COR-L47 (cell line): ENCODE data around the gene CD34.

Source experiments
- DNase-seq: peaks from one replicate; lab custom pipeline; 2025; lab: John Stamatoyannopoulos, UW

The CD34 gene

GRCh38 chr1:207873055-207873890, 37.7 kb downstream of the CD34 start:
- no peak for DNase-seq

GRCh38 chr1:207872621-207873020, 38.3 kb downstream of the CD34 start:
- no peak for DNase-seq

DNA sequence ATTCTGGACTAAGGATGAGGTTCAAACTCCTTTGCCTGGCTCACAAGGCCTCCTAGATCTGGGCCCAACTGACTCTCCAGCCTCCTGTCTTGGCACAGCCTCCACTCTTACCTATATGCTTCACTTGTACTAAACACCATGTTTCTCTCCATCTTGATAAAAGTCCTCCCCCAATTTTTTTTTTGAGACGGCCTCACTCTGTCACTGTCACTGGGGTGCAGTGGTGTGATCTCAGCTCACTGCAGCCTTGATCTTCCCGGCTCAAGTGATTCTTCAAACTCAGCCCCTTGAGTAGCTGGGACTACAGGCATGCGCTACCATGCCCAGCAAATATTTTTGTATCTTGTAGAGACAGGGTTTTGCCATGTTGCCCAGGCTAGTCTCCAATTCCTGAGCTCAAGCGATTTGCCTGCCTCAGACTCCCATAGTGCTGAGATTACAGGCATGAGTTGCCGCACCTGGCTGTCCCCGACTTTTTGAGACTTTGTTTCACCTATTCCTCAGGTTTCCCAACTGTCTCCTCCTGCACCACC, 39.7 kb downstream of the CD34 start:
- no peak for DNase-seq

DNA sequence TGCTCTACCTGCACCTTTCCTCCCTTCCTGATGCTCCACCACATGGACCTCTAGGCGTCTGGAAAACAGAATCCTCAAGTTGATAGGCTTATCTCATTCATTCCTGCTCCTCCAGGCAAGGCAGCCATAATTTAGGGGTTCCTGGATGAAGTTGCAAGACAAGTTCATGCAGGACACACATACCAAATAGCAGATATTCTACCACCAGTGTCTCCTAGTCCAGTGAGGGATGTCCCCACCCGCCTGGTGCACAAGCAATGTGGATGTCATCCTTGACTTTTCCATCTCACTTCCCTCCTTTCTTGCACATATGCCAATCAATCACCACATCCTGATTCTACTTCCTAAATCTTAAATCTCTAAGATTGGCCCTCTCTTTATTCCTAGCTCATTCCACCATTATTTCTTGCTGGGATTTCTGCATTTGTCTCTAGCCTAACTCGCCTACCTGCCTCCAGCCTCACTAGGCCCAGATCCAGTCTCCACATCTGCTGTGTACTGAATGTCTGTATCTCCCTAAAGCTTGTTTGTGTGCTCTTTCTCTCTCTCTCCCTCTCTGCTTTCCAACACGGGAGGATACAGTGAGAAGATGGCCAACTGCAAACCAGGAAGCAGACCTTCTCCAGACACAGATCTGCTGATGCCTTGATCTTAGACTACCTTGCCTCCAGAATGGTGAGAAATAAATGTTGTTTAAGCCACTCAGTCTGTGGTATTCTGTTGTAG, 40.5 kb downstream of the CD34 start:
- DNase-seq: no peak

- no peak for DNase-seq
Measured at GRCh38 chr1:207869859-207870258, 41.1 kb downstream of the CD34 start.

DNA sequence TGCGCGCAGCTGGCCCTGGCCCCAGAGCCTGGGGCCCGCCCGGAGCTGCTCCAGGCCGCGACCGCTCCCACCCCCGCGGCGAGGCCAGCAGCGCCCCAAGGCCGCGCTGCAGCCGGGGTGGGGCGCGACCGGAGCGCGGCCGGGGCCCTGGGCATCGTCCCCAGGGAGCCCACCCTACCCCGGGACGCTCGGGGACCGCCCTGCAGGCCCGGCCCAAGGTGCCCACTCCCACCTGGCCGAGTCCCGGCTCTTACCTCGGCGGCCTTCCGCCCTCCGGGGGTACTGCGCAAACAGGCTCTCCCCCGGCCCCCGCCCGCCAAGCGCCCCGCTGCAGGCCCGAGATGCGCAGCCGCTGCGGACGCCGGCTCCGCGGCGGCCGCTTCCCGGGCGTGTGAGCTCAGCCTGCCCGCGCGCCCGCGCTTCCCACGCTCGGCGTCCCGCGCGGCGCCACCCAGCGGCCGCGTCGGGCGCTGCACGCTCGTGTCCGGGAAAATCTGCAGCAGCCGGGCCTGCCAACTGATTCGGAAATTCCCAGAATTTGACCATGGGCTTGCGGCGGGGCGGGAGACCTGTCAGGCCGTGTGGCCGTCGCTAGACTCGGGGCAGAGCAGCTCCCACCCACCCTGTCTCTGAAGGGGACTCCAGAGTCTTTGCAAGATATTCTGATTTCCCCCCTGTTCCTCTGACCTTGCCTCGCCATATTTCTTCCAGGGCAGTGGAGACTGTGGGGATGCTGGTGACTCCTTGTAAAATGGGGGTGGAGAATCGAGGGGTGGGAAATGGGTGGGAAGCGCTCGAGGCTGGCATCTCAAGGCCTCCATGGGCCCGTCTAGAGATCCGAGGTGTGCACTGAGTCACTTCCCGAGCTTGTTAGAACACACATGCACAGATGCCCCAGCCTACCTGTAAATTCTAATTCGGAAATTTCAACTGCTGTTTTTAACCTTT, 41.9 kb downstream of the CD34 start:
- peak; percentile 63 for DNase-seq

DNA sequence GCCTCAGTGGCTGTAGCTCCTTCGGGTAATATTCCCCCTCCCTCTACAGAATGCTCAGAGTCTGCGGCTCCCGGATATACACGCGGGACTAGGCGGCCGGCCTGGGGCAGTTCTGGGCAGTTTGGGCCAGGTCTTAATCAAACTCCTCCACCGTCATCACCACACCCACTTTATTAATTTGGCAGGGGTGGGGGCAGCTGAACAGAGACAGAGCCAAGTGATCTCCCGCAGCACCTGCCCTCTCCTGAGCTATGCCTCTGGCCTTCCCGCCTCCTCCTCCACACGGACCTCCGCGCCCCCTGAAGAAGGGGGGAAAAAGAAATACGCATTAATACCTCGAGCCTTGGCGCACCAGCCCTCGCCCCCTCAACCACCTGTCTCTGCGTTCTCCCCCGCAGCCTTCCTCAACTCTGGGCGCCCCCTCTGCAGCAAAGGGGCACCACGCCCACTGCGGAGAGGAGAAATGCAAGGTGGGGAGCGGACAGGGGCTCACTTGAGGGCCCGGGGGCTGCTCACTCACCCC, 42.6 kb downstream of the CD34 start:
- no peak for DNase-seq

DNA sequence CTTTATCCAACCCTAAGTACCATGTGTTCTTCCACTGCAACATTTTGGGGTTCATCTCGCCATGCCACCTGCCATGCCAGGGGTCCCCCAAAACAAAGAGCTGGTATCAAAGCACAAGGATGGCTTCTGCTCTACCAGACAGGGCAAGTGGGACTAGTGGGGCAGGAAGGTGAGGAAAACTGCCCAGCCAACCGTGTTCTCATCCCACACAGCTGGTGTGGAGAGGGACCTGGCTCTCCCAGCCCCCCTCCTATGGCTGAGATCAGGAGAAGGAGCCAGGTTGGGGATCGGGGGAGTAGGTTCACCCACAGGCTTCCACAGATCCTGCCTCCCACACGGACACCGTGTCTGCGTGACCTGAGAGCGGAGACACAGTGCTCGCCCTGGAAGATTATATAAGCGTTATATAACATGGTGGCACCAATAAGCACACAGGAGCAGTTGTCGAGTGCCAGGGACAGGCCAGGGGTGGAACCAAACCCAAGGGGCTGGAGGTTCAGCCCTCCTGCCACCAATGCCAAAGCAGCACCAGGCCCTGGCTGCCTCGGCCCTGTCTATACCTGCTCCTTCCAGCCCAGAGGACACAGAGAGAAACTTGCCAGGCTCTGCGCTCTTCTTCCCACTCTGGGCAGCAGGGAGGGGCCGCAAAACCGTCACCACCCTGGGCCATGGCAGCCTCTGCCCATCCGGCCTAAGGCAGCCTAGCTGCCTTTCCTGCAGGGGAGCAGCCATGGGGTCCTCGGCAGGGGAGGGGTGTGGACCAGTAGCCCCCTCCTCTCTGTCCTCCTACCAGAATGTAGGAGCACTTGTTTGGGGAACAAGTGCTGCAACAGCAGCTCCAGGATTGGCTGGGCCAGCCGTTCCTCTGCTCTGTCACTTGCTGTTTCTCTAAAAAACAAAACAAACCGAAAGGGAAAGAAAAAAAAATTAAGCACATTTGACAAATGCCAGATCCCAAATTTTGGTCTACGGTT, 43.5 kb downstream of the CD34 start:
- DNase-seq: no peak

GRCh38 chr1:207866471-207867135, 44.3 kb downstream of the CD34 start:
- DNase-seq: no peak

DNA sequence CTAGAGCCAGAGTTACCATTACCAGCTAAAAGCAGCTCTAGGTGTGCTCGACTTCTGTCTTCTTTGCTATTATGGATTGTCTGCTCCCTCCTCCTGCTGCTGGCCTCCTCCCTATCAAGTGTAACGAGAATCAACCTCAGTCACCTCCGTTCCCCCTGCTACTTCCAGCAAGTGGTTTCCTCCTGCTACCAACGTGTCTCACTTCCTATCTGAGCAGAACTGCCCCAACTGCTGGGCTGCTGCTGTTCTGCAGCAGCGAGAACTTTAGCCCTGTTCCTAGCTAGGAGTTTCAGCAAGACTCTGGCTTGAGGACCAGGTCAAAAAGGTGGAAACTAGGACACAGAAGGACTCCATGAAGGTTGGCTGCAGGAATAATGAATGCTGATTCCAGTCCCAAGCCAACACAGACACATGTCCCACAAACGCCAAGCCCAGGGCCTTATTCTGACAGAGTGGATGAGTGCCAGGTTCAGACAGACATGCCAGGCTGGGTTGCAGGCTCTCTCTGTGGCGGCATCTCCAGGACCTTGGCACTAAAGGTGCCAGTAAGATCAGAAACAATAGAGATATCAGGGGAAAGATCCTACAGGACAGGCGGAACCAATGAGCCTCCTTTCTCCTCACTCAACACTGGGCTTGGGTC, 46.9 kb downstream of the CD34 start:
- DNase-seq: no peak

DNA sequence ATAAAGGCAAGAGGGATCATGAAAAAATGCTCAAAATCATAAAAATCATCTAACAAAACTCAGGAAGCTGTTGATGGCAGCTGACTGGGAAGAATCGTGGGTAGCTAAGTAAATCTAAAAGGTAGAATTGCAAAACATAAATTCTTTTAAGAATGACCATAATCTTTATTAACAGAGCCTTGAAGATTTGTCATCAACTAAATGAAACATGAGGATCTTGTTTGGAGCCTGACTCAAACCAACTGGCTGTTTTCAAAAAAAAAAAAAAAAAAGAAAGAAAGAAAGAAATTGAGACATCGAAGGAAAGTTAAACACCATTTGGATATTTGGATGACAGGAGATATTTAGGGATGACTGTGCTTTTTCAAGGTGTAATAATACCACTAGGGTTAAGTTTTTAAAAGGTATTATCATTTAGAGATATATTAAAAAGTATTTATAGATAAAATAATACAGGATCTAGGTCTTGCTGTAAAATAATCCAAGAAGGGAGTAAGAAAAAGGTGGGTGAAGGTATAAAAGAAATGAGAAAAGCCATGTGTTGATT, 48.6 kb downstream of the CD34 start:
- DNase-seq: no peak

- DNase-seq: no peak
Measured at GRCh38 chr1:207861442-207862177, 49.3 kb downstream of the CD34 start.

GRCh38 chr1:207860531-207860930, 50.4 kb downstream of the CD34 start:
- DNase-seq: no peak

DNA sequence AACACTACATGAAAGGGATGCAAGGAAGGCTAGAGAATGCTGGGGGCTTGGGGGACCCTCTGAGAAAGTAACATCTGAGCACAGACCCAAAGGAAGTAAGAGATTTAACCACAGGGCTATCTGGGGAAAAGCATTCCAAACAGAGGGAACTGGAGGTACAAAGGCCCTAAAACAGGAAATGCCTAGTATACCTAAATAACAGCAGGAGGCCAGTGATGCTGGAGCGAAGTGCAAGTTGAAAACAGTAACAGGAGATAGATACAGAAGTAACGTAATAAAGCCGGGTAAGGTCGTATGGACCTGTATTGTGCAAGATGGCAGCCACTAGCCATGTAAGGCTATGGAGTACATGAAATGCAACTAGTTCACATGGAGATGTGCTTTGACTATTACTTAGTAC, 52.1 kb downstream of the CD34 start:
- no peak for DNase-seq

GRCh38 chr1:207858281-207858680, 52.6 kb downstream of the CD34 start:
- DNase-seq: no peak

DNA sequence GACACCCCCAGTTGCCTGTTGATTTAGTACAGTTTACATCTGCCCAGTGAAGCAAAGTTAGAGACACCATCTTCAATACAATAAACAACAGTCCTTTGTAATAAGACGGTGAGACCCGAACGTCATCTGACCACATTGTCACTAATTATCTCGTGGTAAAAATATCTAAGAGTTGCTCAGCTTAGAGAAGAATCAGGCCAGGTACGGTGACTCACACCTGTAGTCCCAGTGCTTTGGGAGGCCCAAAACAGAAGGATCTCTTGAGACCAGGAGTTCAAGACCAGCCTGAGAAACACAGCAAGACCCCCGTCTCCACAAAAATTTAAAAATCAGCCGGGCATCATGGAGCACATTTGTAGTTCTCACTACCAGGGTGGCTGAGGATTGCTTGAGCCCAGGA, 53.5 kb downstream of the CD34 start:
- DNase-seq: no peak

DNA sequence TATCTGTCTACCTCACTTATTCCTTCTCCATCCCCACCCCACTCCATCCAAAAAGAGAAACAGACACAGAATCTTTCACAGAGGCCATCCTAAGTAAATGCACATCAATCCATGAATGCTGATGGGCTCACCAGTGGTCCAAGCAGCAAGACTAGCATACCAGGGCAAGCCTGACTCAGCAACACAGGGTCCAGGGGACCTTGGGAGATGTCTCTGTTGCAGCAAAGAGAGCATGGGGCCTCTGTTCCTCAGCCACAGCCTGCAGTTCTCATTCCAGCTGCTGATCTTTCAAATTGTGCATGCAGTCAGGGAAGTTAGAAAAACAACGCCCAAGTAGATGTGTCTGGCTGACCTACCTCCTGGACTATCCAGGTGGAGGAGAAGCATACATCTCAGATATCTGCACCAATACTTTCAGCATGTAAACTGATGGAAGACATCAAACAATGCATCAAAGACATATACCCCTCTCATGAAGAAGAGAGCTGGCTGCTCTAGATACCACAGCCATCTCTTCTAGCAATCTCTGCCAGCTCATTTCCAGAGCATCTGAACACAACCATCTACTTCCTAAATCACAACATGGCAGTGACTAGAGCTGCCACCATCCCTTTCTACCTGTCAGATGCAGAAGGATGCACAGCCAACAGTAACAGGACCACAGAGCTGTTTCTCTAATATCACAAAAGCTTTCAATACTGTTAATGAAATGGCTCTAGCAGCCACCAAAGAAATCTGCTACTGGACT, 54.5 kb downstream of the CD34 start:
- no peak for DNase-seq

DNA sequence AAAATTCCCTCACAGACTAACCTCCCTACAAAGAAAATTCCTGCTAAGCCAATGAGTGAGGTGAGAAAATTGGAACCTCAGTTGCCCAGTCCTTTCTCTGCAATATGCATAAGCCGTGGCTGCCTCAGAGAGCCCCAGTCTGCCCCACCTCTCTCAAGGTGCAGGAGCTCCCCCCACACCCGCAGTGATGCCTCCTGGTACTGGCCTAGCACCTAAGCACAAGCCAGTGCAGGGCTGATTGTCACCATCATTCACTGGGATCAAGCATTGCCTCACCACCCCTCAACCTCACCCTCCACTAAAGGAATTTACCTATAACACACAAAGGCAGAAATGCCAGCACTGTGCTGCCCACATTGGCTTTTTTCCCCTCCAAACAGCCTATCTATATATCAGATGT, 56.9 kb downstream of the CD34 start:
- DNase-seq: no peak
